ENCODE results near the gene FAM20A.

The FAM20A gene

GRCh38 chr17:68599552-68600066, 1.6 kb downstream of the FAM20A start:
- no peak overlapping the region; the same call in 1 of the 2 replicates for H3K27ac ChIP-seq (ENCODE audit: extremely low read depth, low read depth, low read length)
- CTCF ChIA-PET, result interaction anchor here (0.5 to 2.9 kb wide), 6 partner anchors 13 to 1692 kb away, joined by 3 to 13 read pairs (median 4); no protein-coding TSS in a partner anchor
- H3K9me3 ChIP-seq (ENCODE audit: control insufficient read depth, insufficient read depth, low read depth, low read length), result no peaks in the 10 kb centered on the region
- H3K36me3 ChIP-seq (ENCODE audit: control insufficient read depth in 2 of 2, insufficient read depth in 1 of 2, low read length in 2 of 2), result no peaks in the 10 kb centered on the region
- peaks cover 9% of the 10 kb centered on the region for H3K4me1 ChIP-seq (ENCODE audit: control insufficient read depth, insufficient read depth, low read length)
- TF ChIP-seq KLF1 (tag by site-specific recombination; IDR thresholded peaks at IDR 0.05) (no peak), MZF1 (tag by site-specific recombination; IDR thresholded peaks at IDR 0.05; ENCODE audit: borderline replicate concordance) (no peak), ZSCAN23 (tag by site-specific recombination; IDR thresholded peaks at IDR 0.05) (no peak)
- POLR2A ChIA-PET, result interaction anchor here (0.5 to 2.0 kb wide), 2 partner anchors 87 to 167 kb away, joined by 3 to 6 read pairs; partner anchors contain the start of gene PRKAR1A
- no peak overlapping the region for H3K4me3 ChIP-seq (ENCODE audit: low read depth, low read length)

DNA sequence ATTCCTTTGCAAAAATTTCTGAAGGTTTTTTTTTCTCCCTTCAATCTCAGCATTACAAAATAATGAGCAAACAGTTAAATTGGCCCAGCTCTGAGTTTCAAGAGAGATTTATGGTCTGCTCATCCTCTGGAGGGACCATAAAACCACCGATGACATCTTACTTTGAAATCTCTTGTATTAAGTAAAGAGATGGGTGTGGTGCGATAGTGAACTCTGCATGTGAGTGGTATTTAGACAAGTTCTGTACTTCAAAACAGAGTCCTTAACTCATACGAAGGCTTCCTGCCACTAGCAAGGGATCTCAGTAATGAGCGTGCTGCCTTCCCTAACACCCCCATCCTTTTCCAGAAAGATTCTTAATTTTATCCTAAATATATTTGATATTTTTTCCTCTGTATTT, 2.1 kb downstream of the FAM20A start:
- Histone ChIP-seq H3K27ac (ENCODE audit: extremely low read depth, low read depth, low read length) (no peak overlapping the region), H3K4me3 (ENCODE audit: low read depth, low read length) (no peak overlapping the region), H3K36me3 (ENCODE audit: control insufficient read depth in 2 of 2, insufficient read depth in 1 of 2, low read length in 2 of 2) (no peaks in the 10 kb centered on the region), H3K4me1 (ENCODE audit: control insufficient read depth, insufficient read depth, low read length) (peaks cover 9% of the 10 kb centered on the region), H3K9me3 (ENCODE audit: control insufficient read depth, insufficient read depth, low read depth, low read length) (no peaks in the 10 kb centered on the region)
- CTCF ChIA-PET, result interaction anchor here (0.5 to 2.9 kb wide), 5 partner anchors 13 to 648 kb away, joined by 3 to 13 read pairs (median 3); no protein-coding TSS in a partner anchor
- POLR2A ChIA-PET, result interaction anchor here (2.0 kb wide), 1 partner anchor 87 kb away, joined by 6 read pairs; the partner anchor contains the start of gene PRKAR1A
- TF ChIP-seq ZNF530 (tag by site-specific recombination; IDR thresholded peaks at IDR 0.05; ENCODE audit: low read depth) (no peak), PRDM6 (tag by site-specific recombination; IDR thresholded peaks at IDR 0.05) (0 out of 2 replicates have a peak, but pooled peaks have one; percentile 14), BCL6B (tag by site-specific recombination; IDR thresholded peaks at IDR 0.05) (no peak), ZNF157 (tag by site-specific recombination; IDR thresholded peaks at IDR 0.05) (no peak)
- TF ChIP-seq, protein P1, sequence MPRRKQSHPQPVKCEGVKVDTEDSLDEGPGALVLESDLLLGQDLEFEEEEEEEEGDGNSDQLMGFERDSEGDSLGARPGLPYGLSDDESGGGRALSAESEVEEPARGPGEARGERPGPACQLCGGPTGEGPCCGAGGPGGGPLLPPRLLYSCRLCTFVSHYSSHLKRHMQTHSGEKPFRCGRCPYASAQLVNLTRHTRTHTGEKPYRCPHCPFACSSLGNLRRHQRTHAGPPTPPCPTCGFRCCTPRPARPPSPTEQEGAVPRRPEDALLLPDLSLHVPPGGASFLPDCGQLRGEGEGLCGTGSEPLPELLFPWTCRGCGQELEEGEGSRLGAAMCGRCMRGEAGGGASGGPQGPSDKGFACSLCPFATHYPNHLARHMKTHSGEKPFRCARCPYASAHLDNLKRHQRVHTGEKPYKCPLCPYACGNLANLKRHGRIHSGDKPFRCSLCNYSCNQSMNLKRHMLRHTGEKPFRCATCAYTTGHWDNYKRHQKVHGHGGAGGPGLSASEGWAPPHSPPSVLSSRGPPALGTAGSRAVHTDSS (tag by site-specific recombination; IDR thresholded peaks at IDR 0.05), result no peak

- no peaks in the 10 kb centered on the region for H3K9me3 ChIP-seq (ENCODE audit: control insufficient read depth, insufficient read depth, low read depth, low read length)
- ChIA-PET CTCF (interaction anchor here (0.5 to 1.8 kb wide), 3 partner anchors 14 to 335 kb away, joined by 3 to 4 read pairs (median 3); no protein-coding TSS in a partner anchor), POLR2A (no interaction called here)
- TF ChIP-seq ZNF596 (tag by site-specific recombination; IDR thresholded peaks at IDR 0.05), result no peak
- no peak for TF ChIP-seq KLF8 (tag by site-specific recombination; IDR thresholded peaks at IDR 0.05)
- no peak for TF ChIP-seq ZNF449 (tag by site-specific recombination; IDR thresholded peaks at IDR 0.05)
- TF ChIP-seq ZSCAN16 (tag by site-specific recombination; IDR thresholded peaks at IDR 0.05), result no peak
- TF ChIP-seq ZNF341 (tag by site-specific recombination; IDR thresholded peaks at IDR 0.05; ENCODE audit: low read depth), result no peak
- TF ChIP-seq ZNF433 (tag by site-specific recombination; IDR thresholded peaks at IDR 0.05; ENCODE audit: low read depth), result no peak
- TF ChIP-seq ZNF354C (tag by site-specific recombination; IDR thresholded peaks at IDR 0.05; ENCODE audit: borderline replicate concordance, low read depth), result no peak
- no peak for TF ChIP-seq ZNF10 (tag by site-specific recombination; IDR thresholded peaks at IDR 0.05)
- TF ChIP-seq ZNF148 (tag by site-specific recombination; IDR thresholded peaks at IDR 0.05; ENCODE audit: borderline replicate concordance), result no peak
- no peak for TF ChIP-seq ZNF19 (tag by site-specific recombination; IDR thresholded peaks at IDR 0.05; ENCODE audit: low read depth)
- TF ChIP-seq ZFHX2 (tag by site-specific recombination; conservative IDR thresholded peaks at IDR 0.05), result no peak
- TF ChIP-seq YY1 (tag by site-specific recombination; IDR thresholded peaks at IDR 0.05), result no peak
- no peaks in the 10 kb centered on the region for H3K36me3 ChIP-seq (ENCODE audit: control insufficient read depth in 2 of 2, insufficient read depth in 1 of 2, low read length in 2 of 2)
- H3K4me1 ChIP-seq (ENCODE audit: control insufficient read depth, insufficient read depth, low read length), result peaks cover 9% of the 10 kb centered on the region
- H3K4me3 ChIP-seq (ENCODE audit: low read depth, low read length), result no peak overlapping the region
- no peak overlapping the region for H3K27ac ChIP-seq (ENCODE audit: extremely low read depth, low read depth, low read length)
These were observed 2.6 kb downstream of the FAM20A start for GRCh38 chr17:68598545-68598961.

All from HEK293 (cell line).